H1 (cell line): ENCODE data around the gene ADSS1. TPM values are rescaled to one million over a fixed set of nuclear protein-coding genes. Genes with fewer than 3 reads are reported as not detected.

Source experiments
- ASH2L ChIP-seq: fragments of 200-600, 300-600 bp; sonication (generic); IDR thresholded peaks from one replicate; pipeline ENCODE4 v1.7.1; 2017; ENCODE audit warnings: low read length
- CHD2 ChIP-seq: IDR thresholded peaks from 2 replicates; pipeline ENCODE4 v1.6.1; 2012; ENCODE audit warnings: low read length, improper control_type of control experiment
- GABPA ChIP-seq: IDR thresholded peaks from 2 replicates; pipeline ENCODE4 v1.6.1; 2011; ENCODE audit warnings: mild to moderate bottlenecking, low read length, moderate library complexity, borderline replicate concordance; ENCODE audit not compliant: insufficient read depth
- POLR2A ChIP-seq, 2 experiments: IDR thresholded peaks; 1 replicate in 1 of 2; 2 replicates in 1 of 2; pipeline ENCODE4 v1.6.1; 2011; ENCODE audit warnings: low read depth in 2 of 2, low read length in 2 of 2, mild to moderate bottlenecking in 2 of 2; ENCODE audit errors: control extremely low read depth in 1 of 2
- SP1 ChIP-seq: IDR thresholded peaks from 2 replicates; pipeline ENCODE4 v1.6.1; 2011; ENCODE audit warnings: low read depth, low read length
- polyA plus RNA-seq, 7 experiments: library from polyadenylated mRNA; depleted of rRNA in 3 of 7; stranded (reverse) in 5 of 7; unstranded in 2 of 7; fragments of >200 nt in 5 of 7; fragments of 200-250 nt in 2 of 7; gene quantifications; 1 replicate in 5 of 7; 2 replicates in 1 of 7; 4 replicates in 1 of 7; pipeline versions ENCODE4 v1.2.1 to v1.2.3, GENCODE V29; 2011 to 2013; ENCODE audit warnings: missing spikeins in 2 of 7, mixed read lengths in 2 of 7
- total RNA-seq: library from RNA; stranded (reverse); fragmentation: NEBNext Ultra II Directional; extraction: Animal tissue kit (Norgen Biotek cat#: 25700); gene quantifications from 2 replicates; pipeline ENCODE4 v1.2.1, GENCODE V29; 2021
- TF ChIP-seq, protein P1 (sequence below): fragments of 300-600 bp; sonication (generic); IDR thresholded peaks from 2 replicates; pipeline ENCODE4 v1.7.1; 2012; ENCODE audit warnings: low read length, moderate library complexity, mild to moderate bottlenecking, inconsistent platforms; ENCODE audit not compliant: insufficient replicate concordance

Gene ADSS1
- total and polyA plus RNA-seq, 2 of the 8 experiments (the other 6 are each of a cell fraction or from before 2014, with no cell fraction given), result 7.1 to 7.9 TPM

DNA sequence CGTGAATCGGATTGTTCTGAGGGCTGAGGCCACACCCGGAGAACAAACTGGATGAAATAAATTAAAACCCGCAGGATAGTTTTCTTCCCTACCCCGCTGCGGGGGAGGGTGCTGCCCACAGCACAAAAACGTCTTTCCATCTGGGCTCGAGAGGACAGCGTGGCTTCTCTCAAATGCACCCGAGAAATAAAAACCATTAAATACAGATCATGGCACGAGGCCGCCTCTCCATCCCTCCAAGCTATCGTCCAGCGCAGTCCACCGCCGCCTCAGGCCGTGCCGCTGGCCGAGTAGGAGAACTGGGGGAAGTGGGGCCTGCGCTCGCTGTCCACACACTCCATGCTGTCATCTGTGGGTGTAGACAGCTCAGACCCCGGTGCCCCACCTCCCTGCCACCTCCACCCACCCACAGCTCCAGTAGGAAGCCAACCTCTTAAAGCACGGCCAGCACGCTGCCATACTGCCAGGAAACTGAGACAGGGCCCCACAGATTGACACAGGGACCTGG is 46.1 kb downstream of the ADSS1 start (continued):
- TF ChIP-seq, protein P1, sequence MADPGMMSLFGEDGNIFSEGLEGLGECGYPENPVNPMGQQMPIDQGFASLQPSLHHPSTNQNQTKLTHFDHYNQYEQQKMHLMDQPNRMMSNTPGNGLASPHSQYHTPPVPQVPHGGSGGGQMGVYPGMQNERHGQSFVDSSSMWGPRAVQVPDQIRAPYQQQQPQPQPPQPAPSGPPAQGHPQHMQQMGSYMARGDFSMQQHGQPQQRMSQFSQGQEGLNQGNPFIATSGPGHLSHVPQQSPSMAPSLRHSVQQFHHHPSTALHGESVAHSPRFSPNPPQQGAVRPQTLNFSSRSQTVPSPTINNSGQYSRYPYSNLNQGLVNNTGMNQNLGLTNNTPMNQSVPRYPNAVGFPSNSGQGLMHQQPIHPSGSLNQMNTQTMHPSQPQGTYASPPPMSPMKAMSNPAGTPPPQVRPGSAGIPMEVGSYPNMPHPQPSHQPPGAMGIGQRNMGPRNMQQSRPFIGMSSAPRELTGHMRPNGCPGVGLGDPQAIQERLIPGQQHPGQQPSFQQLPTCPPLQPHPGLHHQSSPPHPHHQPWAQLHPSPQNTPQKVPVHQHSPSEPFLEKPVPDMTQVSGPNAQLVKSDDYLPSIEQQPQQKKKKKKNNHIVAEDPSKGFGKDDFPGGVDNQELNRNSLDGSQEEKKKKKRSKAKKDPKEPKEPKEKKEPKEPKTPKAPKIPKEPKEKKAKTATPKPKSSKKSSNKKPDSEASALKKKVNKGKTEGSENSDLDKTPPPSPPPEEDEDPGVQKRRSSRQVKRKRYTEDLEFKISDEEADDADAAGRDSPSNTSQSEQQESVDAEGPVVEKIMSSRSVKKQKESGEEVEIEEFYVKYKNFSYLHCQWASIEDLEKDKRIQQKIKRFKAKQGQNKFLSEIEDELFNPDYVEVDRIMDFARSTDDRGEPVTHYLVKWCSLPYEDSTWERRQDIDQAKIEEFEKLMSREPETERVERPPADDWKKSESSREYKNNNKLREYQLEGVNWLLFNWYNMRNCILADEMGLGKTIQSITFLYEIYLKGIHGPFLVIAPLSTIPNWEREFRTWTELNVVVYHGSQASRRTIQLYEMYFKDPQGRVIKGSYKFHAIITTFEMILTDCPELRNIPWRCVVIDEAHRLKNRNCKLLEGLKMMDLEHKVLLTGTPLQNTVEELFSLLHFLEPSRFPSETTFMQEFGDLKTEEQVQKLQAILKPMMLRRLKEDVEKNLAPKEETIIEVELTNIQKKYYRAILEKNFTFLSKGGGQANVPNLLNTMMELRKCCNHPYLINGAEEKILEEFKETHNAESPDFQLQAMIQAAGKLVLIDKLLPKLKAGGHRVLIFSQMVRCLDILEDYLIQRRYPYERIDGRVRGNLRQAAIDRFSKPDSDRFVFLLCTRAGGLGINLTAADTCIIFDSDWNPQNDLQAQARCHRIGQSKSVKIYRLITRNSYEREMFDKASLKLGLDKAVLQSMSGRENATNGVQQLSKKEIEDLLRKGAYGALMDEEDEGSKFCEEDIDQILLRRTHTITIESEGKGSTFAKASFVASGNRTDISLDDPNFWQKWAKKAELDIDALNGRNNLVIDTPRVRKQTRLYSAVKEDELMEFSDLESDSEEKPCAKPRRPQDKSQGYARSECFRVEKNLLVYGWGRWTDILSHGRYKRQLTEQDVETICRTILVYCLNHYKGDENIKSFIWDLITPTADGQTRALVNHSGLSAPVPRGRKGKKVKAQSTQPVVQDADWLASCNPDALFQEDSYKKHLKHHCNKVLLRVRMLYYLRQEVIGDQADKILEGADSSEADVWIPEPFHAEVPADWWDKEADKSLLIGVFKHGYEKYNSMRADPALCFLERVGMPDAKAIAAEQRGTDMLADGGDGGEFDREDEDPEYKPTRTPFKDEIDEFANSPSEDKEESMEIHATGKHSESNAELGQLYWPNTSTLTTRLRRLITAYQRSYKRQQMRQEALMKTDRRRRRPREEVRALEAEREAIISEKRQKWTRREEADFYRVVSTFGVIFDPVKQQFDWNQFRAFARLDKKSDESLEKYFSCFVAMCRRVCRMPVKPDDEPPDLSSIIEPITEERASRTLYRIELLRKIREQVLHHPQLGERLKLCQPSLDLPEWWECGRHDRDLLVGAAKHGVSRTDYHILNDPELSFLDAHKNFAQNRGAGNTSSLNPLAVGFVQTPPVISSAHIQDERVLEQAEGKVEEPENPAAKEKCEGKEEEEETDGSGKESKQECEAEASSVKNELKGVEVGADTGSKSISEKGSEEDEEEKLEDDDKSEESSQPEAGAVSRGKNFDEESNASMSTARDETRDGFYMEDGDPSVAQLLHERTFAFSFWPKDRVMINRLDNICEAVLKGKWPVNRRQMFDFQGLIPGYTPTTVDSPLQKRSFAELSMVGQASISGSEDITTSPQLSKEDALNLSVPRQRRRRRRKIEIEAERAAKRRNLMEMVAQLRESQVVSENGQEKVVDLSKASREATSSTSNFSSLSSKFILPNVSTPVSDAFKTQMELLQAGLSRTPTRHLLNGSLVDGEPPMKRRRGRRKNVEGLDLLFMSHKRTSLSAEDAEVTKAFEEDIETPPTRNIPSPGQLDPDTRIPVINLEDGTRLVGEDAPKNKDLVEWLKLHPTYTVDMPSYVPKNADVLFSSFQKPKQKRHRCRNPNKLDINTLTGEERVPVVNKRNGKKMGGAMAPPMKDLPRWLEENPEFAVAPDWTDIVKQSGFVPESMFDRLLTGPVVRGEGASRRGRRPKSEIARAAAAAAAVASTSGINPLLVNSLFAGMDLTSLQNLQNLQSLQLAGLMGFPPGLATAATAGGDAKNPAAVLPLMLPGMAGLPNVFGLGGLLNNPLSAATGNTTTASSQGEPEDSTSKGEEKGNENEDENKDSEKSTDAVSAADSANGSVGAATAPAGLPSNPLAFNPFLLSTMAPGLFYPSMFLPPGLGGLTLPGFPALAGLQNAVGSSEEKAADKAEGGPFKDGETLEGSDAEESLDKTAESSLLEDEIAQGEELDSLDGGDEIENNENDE, result no peak
- TF ChIP-seq POLR2A (IDR thresholded peaks at IDR 0.05; ENCODE audit: control extremely low read depth in 1 of 2, low read depth in 2 of 2, low read length in 2 of 2) (no peak), SP1 (no peak), ASH2L (no peak), CHD2 (no peak), GABPA (no peak)
- TF ChIP-seq, all 59 proteins: peak for 0
